ENCODE data around the gene MUC3A. TPM values are rescaled to one million over a fixed set of nuclear protein-coding genes. Genes with fewer than 3 reads are reported as not detected.

Gene MUC3A
- total RNA-seq, 6 experiments from 2014 or later, result not detected

GRCh38 chr7:100951172-100951571 is 1.8 kb downstream of the MUC3A start:
- DNase-seq, result no peak
- Mint-ChIP-seq H3K27ac (no peak overlapping the region), H3K9me3 (no peaks in the 10 kb centered on the region), H3K4me3 (no peak overlapping the region), H3K27me3 (ENCODE audit: insufficient read depth) (peaks cover 21% of the 10 kb centered on the region), H3K36me3 (ENCODE audit: low read depth) (no peaks in the 10 kb centered on the region), H3K4me1 (ENCODE audit: low read depth) (no peaks in the 10 kb centered on the region)
- TF ChIP-seq CTCF (IDR thresholded peaks at IDR 0.05), result no peak

GRCh38 chr7:100951888-100952560 is 2.7 kb downstream of the MUC3A start:
- Mint-ChIP-seq H3K27me3 (ENCODE audit: insufficient read depth) (peaks cover 15% of the 10 kb centered on the region), H3K9me3 (no peaks in the 10 kb centered on the region), H3K27ac (no peak overlapping the region), H3K4me1 (ENCODE audit: low read depth) (no peaks in the 10 kb centered on the region), H3K4me3 (no peak overlapping the region), H3K36me3 (ENCODE audit: low read depth) (no peaks in the 10 kb centered on the region)
- no peak for TF ChIP-seq CTCF (IDR thresholded peaks at IDR 0.05)
- no peak for DNase-seq

DNA sequence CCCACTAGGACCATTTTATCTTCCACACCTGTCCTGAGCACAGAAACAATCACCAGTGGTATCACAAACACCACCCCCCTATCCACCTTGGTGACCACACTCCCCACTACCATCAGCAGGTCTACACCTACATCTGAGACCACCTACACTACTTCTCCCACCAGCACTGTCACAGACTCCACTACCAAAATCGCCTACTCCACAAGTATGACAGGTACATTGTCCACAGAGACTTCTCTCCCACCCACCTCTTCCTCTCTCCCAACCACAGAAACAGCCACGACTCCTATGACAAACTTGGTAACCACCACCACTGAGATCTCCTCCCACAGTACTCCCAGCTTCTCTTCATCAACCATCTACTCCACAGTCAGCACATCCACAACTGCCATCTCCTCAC is 3.3 kb downstream of the MUC3A start:
- no peak for TF ChIP-seq CTCF (IDR thresholded peaks at IDR 0.05)
- H3K27ac Mint-ChIP-seq, result no peak overlapping the region
- no peaks in the 10 kb centered on the region for H3K36me3 Mint-ChIP-seq (ENCODE audit: low read depth)
- H3K9me3 Mint-ChIP-seq, result no peaks in the 10 kb centered on the region
- no peak overlapping the region for H3K4me3 Mint-ChIP-seq
- no peaks in the 10 kb centered on the region for H3K4me1 Mint-ChIP-seq (ENCODE audit: low read depth)
- no peak for DNase-seq
- peaks cover 15% of the 10 kb centered on the region for H3K27me3 Mint-ChIP-seq (ENCODE audit: insufficient read depth)

DNA sequence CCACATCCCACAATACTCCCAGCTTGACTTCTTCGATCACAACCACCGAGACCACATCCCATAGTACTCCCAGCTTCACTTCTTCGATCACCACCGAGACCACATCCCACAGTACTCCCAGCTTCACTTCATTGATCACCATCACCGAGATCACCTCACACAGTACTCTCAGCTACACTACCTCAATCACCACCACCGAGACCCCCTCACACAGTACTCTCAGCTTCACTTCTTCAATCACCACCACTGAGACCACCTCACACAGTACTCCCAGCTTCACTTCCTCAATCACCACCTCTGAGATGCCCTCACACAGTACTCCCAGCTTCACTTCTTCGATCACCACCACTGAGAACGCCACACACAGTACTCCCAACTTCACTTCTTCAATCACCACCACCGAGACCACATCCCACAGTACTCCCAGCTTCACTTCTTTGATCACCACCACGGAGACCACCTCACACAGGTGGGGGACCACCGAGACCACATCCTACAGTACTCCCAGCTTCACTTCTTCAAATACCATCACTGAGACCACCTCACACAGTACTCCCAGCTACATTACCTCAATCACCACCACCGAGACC is 8.6 kb downstream of the MUC3A start:
- H3K27me3 Mint-ChIP-seq (ENCODE audit: insufficient read depth), result peaks cover 4% of the 10 kb centered on the region
- no peaks in the 10 kb centered on the region for H3K9me3 Mint-ChIP-seq
- no peaks in the 10 kb centered on the region for H3K36me3 Mint-ChIP-seq (ENCODE audit: low read depth)
- TF ChIP-seq CTCF (IDR thresholded peaks at IDR 0.05), result no peak
- no peak overlapping the region for H3K4me3 Mint-ChIP-seq
- no peak overlapping the region for H3K27ac Mint-ChIP-seq
- H3K4me1 Mint-ChIP-seq (ENCODE audit: low read depth), result no peaks in the 10 kb centered on the region
- no peak for DNase-seq

- Mint-ChIP-seq H3K27me3 (ENCODE audit: insufficient read depth) (peaks cover 10% of the 10 kb centered on the region), H3K9me3 (no peaks in the 10 kb centered on the region), H3K27ac (no peak overlapping the region), H3K4me1 (ENCODE audit: low read depth) (no peaks in the 10 kb centered on the region), H3K4me3 (no peak overlapping the region), H3K36me3 (ENCODE audit: low read depth) (no peaks in the 10 kb centered on the region)
- no peak for TF ChIP-seq CTCF (IDR thresholded peaks at IDR 0.05)
- no peak for DNase-seq
Observed at GRCh38 chr7:100959894-100960293, 10.6 kb downstream of the MUC3A start.

Measured in HFFc6 (cell line).